H1 (cell line): ENCODE results near the gene PRRC1.

Experiments
- CTCF ChIP-seq, 3 experiments: IDR thresholded peaks; 1 replicate in 2 of 3; 2 replicates in 1 of 3; pipeline versions ENCODE4 v1.5.1 to v1.6.1; 2011; ENCODE audit warnings: low read length in 3 of 3, mild to moderate bottlenecking in 3 of 3, inconsistent platforms in 2 of 3, low read depth in 1 of 3, moderate library complexity in 1 of 3; ENCODE audit not compliant: insufficient read depth in 1 of 3; ENCODE audit errors: control extremely low read depth in 1 of 3
- EP300 ChIP-seq, 2 experiments: IDR thresholded peaks; 1 replicate in 1 of 2; 2 replicates in 1 of 2; pipeline ENCODE4 v1.6.1; 2011 to 2012; ENCODE audit warnings: low read depth in 2 of 2, low read length in 2 of 2, mild to moderate bottlenecking in 2 of 2, borderline replicate concordance in 1 of 2, inconsistent platforms in 1 of 2, moderate library complexity in 1 of 2
- FOSL1 ChIP-seq: IDR thresholded peaks from 2 replicates; pipeline ENCODE4 v1.6.1; 2011; ENCODE audit warnings: mild to moderate bottlenecking, low read depth, low read length, moderate library complexity; ENCODE audit not compliant: insufficient read depth
- MAFK ChIP-seq: IDR thresholded peaks from 2 replicates; pipeline ENCODE4 v1.6.1; 2012; ENCODE audit warnings: low read depth, mild to moderate bottlenecking, improper control_type of control experiment, low read length
- POLR2A ChIP-seq, 2 experiments: IDR thresholded peaks; 1 replicate in 1 of 2; 2 replicates in 1 of 2; pipeline ENCODE4 v1.6.1; 2011; ENCODE audit warnings: low read depth in 2 of 2, low read length in 2 of 2, mild to moderate bottlenecking in 2 of 2; ENCODE audit errors: control extremely low read depth in 1 of 2
- POLR2AphosphoS5 ChIP-seq: IDR thresholded peaks from 2 replicates; pipeline ENCODE4 v1.6.1; 2011; ENCODE audit warnings: low read depth, low read length
- RAD21 ChIP-seq, 2 experiments: IDR thresholded peaks in 1 of 2; conservative IDR thresholded peaks in 1 of 2; 2 replicates each; pipeline ENCODE4 v1.6.1; 2011; ENCODE audit warnings: low read depth in 2 of 2, low read length in 2 of 2, improper control_type of control experiment in 1 of 2, inconsistent platforms in 1 of 2, mild to moderate bottlenecking in 1 of 2, moderate library complexity in 1 of 2
- SIN3A ChIP-seq, 2 experiments: IDR thresholded peaks in 1 of 2; conservative IDR thresholded peaks in 1 of 2; 2 replicates each; pipeline ENCODE4 v1.6.1; 2011 to 2012; ENCODE audit warnings: low read length in 2 of 2, improper control_type of control experiment in 1 of 2, low read depth in 1 of 2, mild to moderate bottlenecking in 1 of 2
- TEAD4 ChIP-seq: IDR thresholded peaks from 2 replicates; pipeline ENCODE4 v1.6.1; 2012; ENCODE audit warnings: low read depth, low read length, inconsistent platforms, mixed read lengths

DNA sequence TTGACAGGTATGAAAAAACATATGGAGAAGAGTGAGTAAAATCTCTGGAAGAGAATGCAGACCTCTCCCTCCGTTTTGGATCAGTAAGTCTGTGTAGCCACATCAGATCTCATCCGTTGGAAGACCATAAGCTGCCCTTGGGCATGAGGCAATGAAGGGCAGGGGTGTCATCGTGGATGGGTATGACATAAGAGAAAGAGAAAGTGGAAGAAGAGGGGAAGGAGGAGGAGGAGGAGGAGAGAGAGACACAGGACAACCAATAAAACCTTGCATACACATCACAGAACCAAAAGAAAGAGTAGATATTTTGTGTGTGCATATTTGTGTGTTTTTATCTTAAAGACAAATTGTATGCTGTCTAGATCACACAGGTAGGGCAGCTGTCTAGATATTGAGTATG lies 50.7 kb downstream of the PRRC1 start:
- TF ChIP-seq EP300 (IDR thresholded peaks at IDR 0.05; ENCODE audit: borderline replicate concordance in 1 of 2, low read depth in 2 of 2, low read length in 2 of 2) (no peak), MAFK (no peak), POLR2A (IDR thresholded peaks at IDR 0.05; ENCODE audit: control extremely low read depth in 1 of 2, low read depth in 2 of 2, low read length in 2 of 2) (no peak), TEAD4 (no peak), CTCF (IDR thresholded peaks at IDR 0.05; ENCODE audit: control extremely low read depth in 1 of 3, insufficient read depth in 1 of 3, low read depth in 1 of 3, low read length in 3 of 3) (no peak), SIN3A (conservative IDR thresholded peaks at IDR 0.05 in 1 of 2, IDR thresholded peaks at IDR 0.05 in 1 of 2; ENCODE audit: low read depth in 1 of 2, low read length in 2 of 2) (no peak), FOSL1 (no peak), POLR2AphosphoS5 (no peak), RAD21 (IDR thresholded peaks at IDR 0.05 in 1 of 2, conservative IDR thresholded peaks at IDR 0.05 in 1 of 2; ENCODE audit: low read depth in 2 of 2, low read length in 2 of 2) (no peak)
